Neural crest cell (in vitro differentiated cells): ENCODE data around the gene LIPC. TPM values are rescaled to one million over a fixed set of nuclear protein-coding genes. Genes with fewer than 3 reads are reported as not detected.

Experiments
- DNase-seq: peaks from one replicate; pipeline ENCODE4 v3.0.0; 2021; ENCODE audit warnings: low read depth, mixed read lengths, low spot score
- H3K27ac Mint-ChIP-seq: one replicate; pipeline ENCODE4 v1.8.0; 2021; ENCODE audit warnings: mild to moderate bottlenecking, mixed read lengths; ENCODE audit not compliant: unreplicated experiment
- H3K27me3 Mint-ChIP-seq: 2 replicates; pipeline ENCODE4 v1.8.0; 2021; ENCODE audit warnings: low read depth, mild to moderate bottlenecking, mixed read lengths
- H3K36me3 Mint-ChIP-seq: 2 replicates; pipeline ENCODE4 v1.8.0; 2021; ENCODE audit warnings: low read depth, mild to moderate bottlenecking, mixed read lengths
- H3K4me1 Mint-ChIP-seq: 2 replicates; pipeline ENCODE4 v1.8.0; 2021; ENCODE audit warnings: mixed read lengths
- H3K4me3 Mint-ChIP-seq: one replicate; pipeline ENCODE4 v1.8.0; 2021; ENCODE audit warnings: mild to moderate bottlenecking, mixed read lengths
- H3K9me3 Mint-ChIP-seq: 2 replicates; pipeline ENCODE4 v1.8.0; 2021; ENCODE audit warnings: mixed read lengths
- CTCF ChIP-seq: fragments of 200-600 bp; sonication (generic); conservative IDR thresholded peaks from 2 replicates; pipeline ENCODE4 v1.5.0; 2021; ENCODE audit warnings: antibody characterized with exemption, mild to moderate bottlenecking
- total RNA-seq: library from RNA; stranded (reverse); gene quantifications from 2 replicates; pipeline ENCODE4 v1.2.1, GENCODE V29; 2021

Gene LIPC
- total RNA-seq, 1 donor from 2014 or later = not detected

- no peak for TF ChIP-seq CTCF
- no peaks in the 10 kb centered on the region for H3K36me3 Mint-ChIP-seq
- no peak for DNase-seq
- no peaks in the 10 kb centered on the region for H3K27me3 Mint-ChIP-seq
- no peak overlapping the region for H3K4me3 Mint-ChIP-seq
- no peak overlapping the region for H3K27ac Mint-ChIP-seq
- H3K4me1 Mint-ChIP-seq = peaks cover 26% of the 10 kb centered on the region
- no peaks in the 10 kb centered on the region for H3K9me3 Mint-ChIP-seq
Measured at GRCh38 chr15:58404722-58405121, 27.1 kb upstream of the LIPC start.

- no peak for DNase-seq
- no peak for TF ChIP-seq CTCF
- no peak overlapping the region for H3K4me3 Mint-ChIP-seq
- H3K4me1 Mint-ChIP-seq = peaks cover 31% of the 10 kb centered on the region
- H3K9me3 Mint-ChIP-seq = no peaks in the 10 kb centered on the region
- H3K27ac Mint-ChIP-seq = no peak overlapping the region
- H3K27me3 Mint-ChIP-seq = no peaks in the 10 kb centered on the region
- no peaks in the 10 kb centered on the region for H3K36me3 Mint-ChIP-seq
Measured at GRCh38 chr15:58405865-58406264, 25.9 kb upstream of the LIPC start.

GRCh38 chr15:58406811-58407210 is 25.0 kb upstream of the LIPC start:
- H3K27me3 Mint-ChIP-seq = no peaks in the 10 kb centered on the region
- peak overlapping the region; percentile 72 for H3K27ac Mint-ChIP-seq
- H3K9me3 Mint-ChIP-seq = no peaks in the 10 kb centered on the region
- no peak overlapping the region for H3K4me3 Mint-ChIP-seq
- no peak for DNase-seq
- no peaks in the 10 kb centered on the region for H3K36me3 Mint-ChIP-seq
- peaks cover 31% of the 10 kb centered on the region for H3K4me1 Mint-ChIP-seq
- no peak for TF ChIP-seq CTCF

- no peak for TF ChIP-seq CTCF
- Mint-ChIP-seq H3K27ac (peak overlapping the region; percentile 43), H3K4me1 (peaks cover 31% of the 10 kb centered on the region), H3K9me3 (no peaks in the 10 kb centered on the region), H3K36me3 (no peaks in the 10 kb centered on the region), H3K27me3 (no peaks in the 10 kb centered on the region), H3K4me3 (no peak overlapping the region)
- no peak for DNase-seq
Measured at GRCh38 chr15:58407236-58407775, 24.5 kb upstream of the LIPC start.

GRCh38 chr15:58407778-58408177 is 24.0 kb upstream of the LIPC start:
- Mint-ChIP-seq H3K27ac (peak overlapping the region; percentile 43), H3K9me3 (no peaks in the 10 kb centered on the region), H3K4me1 (peaks cover 31% of the 10 kb centered on the region), H3K36me3 (no peaks in the 10 kb centered on the region), H3K27me3 (no peaks in the 10 kb centered on the region), H3K4me3 (no peak overlapping the region)
- no peak for DNase-seq
- no peak for TF ChIP-seq CTCF
